NCI-H2171 treated with DMSO at 0.1 percent for 48 hours (cell line): ENCODE measurements around the gene STXBP5L.
"Not testable (repeated sequence)": the region's sequence is repeated elsewhere in the genome, so short reads cannot be mapped to it uniquely, and the experiment has no call there.

Source experiments
- DNase-seq: peaks from one replicate; lab custom pipeline; 2025; lab: John Stamatoyannopoulos, UW

Gene STXBP5L

GRCh38 chr3:121430664-121431215 is 522.7 kb downstream of the STXBP5L start:
- DNase-seq, result no peak

- DNase-seq, result peak; percentile 83
Measured at GRCh38 chr3:121431726-121432517, 523.9 kb downstream of the STXBP5L start.

- DNase-seq, result no peak
Measured at GRCh38 chr3:121436074-121436473, 528.1 kb downstream of the STXBP5L start.

GRCh38 chr3:121436641-121437040 is 528.6 kb downstream of the STXBP5L start:
- peak; percentile 51 for DNase-seq

- no peak for DNase-seq
Measured at GRCh38 chr3:121443456-121443855, 535.5 kb downstream of the STXBP5L start.

GRCh38 chr3:121451752-121452151 is 543.7 kb downstream of the STXBP5L start:
- DNase-seq, result not testable (repeated sequence)

- DNase-seq, result no peak
Measured at GRCh38 chr3:121462565-121462964, 554.6 kb downstream of the STXBP5L start.

GRCh38 chr3:121463745-121464144 is 555.7 kb downstream of the STXBP5L start:
- no peak for DNase-seq

- no peak for DNase-seq
Measured at GRCh38 chr3:121467085-121467484, 559.1 kb downstream of the STXBP5L start.

- no peak for DNase-seq
Measured at GRCh38 chr3:121473001-121473400, 565.0 kb downstream of the STXBP5L start.
